Stimulated activated CD8-positive, alpha-beta memory T cell treated with anti-CD3 and anti-CD28 coated beads, Interleukin-7, amount 100 ng/mL, for 1 hour (primary cell): Measurements from ENCODE around the gene MDM4.

ENCODE experiments used
- DNase-seq, 2 donors: peaks; one replicate each; pipeline ENCODE4 v3.0.0-alpha.2; 2020; ENCODE audit warnings: low read depth in 2 of 2

The MDM4 gene

DNA sequence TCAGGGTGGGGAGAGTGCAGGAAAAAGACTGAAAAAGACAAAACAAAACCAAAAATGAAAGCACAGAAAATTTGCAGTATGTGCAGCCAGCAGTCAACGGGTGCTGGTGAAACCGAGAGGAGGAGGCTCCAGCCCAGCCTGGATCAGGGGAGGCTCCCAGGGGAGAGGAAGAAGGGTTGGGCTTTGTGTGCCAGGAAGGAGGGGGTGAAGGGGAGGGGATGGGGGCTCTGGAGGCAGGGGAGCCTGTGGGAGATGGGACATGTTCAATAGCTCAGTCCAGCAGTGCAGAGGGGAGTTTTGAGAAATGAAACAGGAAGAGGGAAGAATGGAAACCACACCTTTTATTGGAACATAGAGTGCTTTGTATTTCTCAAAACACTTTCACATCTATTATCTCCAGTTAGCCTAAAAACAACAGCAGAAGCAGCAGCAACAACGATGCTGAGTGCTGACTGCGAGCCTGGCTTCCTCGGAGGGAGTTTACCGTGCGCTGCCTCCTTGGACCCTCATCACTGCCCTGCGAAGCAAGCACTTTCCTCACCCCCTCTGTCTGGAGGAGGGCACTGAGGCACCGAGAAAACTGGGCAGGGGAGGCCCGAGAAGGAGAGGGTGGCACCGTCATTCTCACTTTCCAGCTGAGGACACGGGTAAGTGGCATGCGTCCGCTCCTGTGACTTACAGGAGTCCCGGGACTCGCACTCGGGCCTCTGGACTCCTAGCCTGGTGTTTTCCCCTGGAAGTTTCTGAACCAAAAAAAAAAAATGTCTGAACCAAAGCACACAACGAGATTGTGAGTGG is 62.9 kb downstream of the MDM4 start:
- DNase-seq = no peak

DNA sequence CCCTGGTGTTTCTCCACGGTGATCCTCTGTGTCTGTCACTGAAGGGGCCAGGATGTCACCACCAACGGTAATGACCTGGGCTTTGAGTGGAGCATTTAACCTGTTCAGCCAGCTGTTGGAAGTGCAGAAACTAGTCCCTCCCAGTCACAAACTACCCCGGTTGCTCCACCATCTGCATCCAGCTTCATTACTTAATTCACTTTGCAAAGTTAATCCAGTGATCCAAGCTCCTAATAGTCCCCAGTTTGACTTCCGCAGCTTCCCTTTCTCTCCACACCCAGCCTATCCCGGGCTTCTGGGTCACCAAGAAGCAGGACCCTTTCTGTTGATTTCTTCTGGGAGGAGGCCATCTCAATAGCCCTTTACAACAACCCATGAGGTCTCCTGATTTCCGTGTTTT is 63.5 kb downstream of the MDM4 start:
- no peak for DNase-seq

DNA sequence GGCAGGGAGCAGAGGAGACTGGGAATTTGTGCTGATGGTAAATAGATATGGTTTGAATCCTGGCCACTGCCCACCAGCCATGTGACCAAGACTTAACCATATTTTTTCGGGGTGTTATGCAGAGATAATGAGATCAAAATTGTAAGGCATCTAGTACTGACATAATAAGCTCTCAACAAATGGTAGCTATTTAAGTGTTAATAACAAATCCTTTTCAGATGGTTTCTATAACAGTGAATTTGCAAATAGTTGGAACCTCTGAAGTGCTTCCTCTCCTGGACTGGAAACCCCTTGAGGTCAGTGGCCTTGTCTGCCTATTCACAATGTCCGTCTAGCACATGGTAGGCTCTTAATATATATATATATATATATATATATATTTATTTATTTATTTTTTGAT is 64.7 kb downstream of the MDM4 start:
- no peak for DNase-seq

DNA sequence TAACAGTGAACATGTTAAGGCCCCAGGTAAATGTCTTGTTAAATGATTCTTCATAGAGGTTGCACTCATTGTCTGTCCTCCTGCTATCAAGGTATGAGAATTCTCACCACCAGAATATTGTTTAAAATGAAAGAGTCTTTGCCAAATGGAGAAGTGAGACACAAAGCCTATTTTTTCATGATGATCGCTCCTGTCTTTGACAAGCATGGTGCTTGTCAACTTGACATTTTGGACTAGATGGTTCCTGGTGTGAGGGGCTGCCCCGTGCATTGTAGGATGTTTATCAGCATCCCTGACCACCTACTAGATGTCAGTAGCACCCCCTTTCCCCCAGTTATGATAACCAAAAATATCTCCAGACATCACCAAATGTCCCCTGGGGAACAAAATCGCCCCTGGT is 65.6 kb downstream of the MDM4 start:
- DNase-seq = no peak

DNA sequence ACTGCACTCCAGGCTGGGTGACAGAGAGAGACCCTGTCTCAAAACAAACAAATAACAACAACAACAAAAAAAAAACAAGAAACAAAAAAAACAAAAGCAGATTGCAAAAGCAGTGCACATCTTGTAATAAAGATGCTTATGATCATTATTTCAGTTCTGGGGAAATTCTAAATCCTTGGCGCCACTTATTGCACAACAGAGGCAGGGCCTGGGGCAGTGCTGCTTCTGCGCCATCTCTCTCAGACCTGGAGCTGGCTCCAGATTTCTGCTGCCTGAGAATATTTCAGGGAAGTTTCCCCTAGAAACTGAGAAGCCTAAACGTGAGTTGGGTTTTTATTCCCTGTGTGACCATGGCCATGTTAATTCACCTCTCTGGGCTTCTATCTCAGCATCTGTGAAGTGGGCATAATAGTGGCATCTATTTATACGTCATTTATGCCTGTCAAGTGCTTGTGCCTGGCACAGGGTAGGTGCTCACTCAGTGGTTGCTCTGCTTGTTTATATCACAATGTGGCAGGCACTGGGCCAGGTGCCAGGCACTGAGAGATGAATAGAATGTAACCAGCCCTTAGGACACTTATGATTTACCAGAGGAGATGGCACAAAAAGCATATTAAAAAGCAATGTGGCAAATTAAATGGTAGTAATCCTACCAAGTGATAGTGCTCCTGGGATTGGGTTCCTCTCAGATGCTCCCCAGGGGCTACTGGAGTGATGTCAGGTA is 67.9 kb downstream of the MDM4 start:
- no peak for DNase-seq

DNA sequence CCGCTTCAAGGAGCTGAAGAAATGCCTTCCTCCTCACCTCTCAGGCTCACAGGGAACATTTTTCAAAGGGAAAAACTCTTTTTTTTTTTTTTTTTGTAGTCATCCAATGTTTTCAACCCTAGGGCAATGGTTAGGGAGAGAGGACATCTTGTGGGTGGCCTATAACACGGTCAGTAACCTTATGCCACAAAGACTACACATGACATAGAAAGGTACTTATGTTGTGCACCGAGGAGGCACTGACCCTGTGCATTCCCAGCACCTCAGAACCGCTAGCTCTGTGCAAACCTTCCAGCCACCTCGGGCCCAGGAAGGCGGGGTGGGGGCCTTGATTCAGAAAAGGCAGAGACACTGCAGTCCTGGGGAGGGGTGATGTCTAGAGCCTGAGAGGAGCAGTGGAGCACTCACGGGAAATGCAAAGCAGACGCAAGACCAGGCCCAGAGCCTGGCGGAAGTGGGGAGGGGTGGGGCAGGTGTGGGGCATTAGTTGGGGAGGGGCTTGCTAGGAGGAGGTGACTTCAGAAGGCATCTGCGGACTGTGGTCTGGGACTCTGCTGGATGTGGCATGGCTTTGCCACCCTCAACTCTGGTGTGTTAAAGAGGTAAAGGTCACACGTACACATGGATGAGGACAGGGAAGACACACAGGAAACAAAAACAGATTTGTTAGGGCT is 68.6 kb downstream of the MDM4 start:
- no peak for DNase-seq

DNA sequence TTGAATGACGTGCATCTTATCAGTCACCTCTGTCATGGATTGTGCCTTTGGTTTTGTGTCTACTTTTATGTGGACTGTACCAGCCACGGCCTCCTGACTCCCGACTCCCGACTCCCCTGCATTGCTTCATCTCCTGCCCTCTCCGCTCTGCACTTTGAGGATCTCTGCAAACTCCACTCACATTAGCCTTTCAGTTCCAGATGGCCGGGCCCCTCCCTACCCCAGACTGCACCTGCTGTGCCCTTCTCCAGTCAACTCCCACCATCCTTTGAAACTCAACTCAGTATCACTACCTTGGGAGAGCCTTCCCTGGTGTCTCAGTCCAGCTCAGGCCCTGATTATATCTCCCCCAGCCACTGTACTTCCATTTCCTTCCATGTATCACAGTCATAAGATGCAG is 71.4 kb downstream of the MDM4 start:
- DNase-seq = no peak

DNA sequence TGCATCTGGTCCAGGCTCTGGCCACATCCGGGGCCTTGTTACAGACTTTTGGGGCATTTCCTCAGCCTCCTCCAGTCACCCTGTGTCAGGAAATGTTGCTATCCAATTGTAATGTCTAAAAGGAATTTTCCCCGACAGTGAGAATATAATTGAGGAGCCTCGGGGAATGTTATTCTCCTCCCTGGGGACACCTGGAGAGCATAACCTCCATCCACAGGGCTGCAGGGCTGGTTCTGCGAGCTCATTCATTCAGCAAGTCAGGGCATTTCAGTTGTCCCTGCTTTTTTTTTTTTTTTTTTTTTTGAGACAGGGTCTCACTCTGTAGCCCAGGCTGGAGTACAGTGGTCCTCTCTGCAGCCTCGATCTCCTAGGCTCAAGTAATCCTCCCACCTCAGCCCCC is 72.6 kb downstream of the MDM4 start:
- DNase-seq = no peak

DNA sequence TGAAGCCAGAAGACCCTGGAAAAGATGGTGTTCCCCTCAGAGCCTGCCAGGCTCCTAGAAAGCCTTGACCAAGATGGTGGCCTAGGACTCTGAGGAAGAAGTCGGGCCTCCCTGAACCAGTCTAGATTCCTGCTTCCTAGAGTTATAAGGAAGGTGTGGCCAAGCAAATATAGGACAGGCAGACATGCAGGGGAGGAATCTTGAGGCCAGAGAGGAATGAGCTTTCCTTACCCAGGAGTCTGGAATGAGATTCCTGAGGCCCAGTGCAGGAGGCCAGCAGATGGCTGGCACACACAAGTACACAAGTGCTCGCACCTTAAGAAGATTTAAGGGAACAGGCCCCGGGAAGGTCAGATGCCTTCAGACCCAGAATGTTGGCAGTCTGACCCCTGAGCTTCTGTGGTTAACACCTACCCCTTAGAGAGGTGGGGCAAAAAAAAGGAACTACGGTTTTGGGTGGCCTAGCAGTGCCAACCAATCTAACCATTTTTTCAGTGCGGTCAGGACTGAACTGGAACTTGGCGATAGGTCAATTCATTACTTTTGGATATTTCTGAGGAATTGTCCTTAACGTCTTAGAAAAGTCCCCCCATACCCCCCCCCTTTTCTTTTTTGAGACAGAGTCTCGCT is 73.3 kb downstream of the MDM4 start:
- no peak for DNase-seq

DNA sequence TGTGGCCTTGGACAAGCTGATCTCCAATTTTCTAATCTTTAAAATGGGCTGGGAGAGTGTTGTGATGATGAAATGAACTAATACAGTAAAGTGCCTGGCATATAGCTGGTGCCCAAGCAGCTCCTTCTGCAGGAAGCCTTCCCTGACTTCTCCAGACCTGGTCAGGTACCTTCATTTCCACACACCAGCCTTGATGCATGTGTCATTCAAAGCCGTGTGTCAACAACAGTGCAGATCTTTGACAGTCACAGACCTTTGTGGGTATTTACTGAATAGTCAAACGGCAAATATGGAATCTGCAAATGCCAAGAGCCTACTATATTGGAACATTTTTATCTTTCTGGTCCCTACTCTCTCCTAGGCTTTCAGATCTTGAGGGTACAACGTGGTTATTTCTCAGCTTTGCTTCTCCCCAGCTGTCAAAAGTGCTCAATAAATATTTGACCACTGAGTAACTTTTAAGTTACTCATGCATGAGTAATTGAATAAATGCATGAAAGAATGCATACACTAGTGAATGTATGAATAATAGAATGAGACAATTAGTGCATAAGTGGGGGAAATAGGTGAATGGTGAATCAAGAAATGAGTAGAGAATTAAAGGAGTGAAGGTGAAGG is 75.4 kb downstream of the MDM4 start:
- no peak for DNase-seq

DNA sequence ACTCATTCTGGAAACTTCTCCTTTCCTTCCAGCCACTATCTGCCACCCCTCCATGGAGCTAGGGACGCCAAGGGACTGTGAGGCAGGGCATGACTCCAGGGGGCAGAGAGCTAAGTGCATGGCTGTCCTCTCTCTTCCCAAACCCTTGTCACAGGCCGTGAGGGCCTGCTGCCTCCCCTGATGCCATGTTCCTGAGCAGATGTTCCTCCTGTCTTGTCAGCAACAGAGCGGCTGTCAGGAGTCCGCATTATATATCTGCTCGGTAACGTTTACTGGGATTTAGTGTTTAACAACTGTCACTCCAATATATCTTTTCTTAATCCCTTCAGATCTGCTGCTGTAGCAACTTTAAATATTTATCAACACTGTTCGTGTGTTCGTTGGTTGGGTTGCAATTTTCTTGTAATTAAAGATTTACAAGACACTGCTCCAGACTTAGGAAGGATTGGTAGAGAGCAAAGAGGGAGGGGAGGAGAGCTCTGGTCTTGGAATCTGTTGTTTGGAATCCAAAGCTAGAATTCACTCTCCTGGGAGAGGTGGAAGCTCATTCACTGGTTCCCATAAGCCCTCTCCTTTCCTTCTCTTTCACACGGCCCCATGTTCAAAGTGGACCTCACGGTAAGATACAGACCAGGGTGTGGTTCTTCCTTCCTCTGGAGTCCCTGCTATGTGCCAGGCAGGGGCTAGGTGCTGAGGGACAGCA is 76.2 kb downstream of the MDM4 start:
- no peak for DNase-seq

DNA sequence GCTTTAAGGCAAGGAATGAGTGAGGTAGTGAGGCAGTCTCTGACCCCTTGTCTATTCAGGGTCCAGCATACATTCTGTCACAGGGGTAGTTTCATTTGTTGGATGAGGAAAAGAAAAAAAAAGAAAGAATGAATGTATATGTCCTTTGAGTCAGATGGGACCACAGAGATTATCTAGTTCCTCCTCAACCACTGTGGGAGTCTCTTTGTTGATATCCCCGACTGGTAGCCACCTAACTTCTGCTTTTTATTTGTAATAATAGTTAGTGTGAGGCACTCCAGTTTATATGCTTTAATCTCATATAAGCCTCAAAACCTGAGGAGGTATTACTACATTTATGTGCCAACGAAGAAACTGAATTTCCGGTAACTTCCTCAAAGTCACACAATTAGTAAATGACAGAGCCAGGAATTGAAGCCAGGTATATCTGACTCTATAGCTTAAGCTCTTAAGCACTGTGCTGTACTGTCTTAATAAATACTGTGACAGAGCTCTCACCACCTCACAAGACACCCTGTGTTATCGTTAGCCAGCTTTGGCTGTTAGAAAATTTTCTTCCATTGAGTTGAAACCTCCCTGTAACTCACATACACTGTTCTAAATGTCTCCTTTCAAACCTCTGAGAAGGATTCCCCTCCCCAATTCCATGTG is 82.2 kb downstream of the MDM4 start:
- DNase-seq = no peak

DNA sequence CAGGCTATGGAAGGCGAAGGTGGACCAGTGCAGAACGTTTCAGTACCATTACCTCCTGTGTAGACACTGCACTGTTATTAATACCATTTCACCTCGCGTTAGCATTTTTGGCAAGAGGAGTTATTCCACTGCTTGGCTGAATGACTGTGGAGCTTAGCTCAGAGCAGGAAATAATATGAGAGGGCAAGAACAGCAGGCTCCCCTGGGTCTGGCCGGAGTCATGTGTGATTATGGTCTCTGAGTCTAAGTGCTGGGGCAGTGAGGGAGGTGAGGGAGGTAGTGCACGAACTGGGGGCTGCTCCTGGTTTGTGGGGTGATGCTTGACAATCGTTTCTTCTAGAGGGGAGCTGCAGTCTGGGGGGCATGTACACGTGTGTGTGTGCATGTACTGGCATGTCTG is 82.9 kb downstream of the MDM4 start:
- no peak for DNase-seq

DNA sequence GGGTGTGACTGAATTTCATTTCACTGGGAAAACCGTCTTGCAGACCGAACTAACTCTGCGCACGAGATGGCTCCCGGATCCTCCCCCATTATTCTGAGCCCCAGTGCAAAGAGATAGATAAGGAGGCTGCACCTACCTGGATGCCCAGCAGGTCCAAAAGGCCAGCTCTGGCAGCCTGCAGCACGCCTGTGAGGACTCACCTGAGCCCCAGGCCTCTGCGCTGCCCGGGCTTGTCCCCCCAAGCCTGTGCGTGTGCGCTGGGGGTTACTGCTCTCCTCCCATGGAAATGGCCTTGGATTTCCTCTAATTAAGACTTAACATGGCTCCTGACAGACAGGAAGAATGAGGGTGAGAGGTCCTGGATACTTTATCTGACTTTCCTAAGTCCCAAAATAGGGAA is 83.4 kb downstream of the MDM4 start:
- no peak for DNase-seq

DNA sequence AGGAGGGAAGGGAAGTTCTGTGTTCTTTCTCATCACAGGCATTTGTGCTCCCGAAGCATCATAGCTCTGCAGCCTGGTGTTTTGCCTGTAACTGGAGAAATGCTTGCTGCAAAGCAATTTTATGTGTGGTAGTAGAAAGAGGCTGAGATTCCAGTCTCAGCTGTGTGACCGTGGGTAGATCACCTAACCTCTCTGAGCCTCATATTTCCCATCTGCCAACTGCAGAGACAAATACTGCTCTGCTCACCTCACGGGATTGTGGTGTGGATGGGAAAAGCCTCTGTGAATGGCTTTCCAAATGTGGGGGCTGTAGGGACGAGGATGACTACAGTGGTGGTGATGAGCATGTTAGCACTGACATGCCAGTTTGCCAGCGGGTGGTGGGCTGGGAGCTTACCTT is 84.0 kb downstream of the MDM4 start:
- DNase-seq = no peak

DNA sequence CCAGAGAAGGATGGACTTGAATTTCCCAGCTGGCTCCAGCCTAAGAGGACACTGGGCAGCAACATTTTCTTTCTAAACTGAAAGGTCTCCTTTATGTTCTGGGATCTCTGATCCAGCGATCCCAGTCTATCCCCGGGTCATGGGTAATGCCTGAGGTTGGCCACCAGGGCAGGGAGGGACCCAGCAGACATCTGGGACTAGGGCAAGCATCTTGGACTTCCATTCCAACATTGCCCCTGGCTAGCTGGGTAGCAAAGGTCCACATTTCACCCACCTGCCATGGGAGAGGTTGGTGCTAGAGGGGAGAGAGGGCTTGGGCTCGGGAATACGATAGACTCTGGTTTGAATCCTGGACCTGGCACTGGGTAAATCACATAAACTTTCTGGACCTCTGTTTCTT is 84.8 kb downstream of the MDM4 start:
- DNase-seq = no peak

DNA sequence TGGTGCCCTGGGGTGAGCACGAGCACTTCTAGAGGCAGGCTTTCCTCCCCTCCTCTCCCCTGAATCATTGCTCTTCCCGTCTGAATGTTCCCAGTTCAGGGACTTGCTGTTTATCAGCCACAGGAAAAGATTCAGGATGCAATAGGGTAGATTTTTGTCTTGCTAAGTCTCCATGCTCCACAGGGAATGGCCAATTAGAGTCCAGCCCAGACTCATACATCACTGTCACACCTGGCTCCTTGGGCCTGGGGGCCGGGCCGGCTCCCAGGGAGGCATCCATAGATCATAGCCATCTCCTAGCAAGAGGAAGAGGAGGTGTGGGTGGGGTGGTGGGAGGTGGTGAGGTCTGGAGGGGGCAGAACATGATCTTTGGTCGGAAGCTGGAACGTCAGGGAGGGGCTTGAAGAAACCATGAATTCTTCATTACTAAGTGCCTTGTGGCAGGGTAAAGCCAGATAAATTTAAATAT is 85.9 kb downstream of the MDM4 start:
- no peak for DNase-seq

DNA sequence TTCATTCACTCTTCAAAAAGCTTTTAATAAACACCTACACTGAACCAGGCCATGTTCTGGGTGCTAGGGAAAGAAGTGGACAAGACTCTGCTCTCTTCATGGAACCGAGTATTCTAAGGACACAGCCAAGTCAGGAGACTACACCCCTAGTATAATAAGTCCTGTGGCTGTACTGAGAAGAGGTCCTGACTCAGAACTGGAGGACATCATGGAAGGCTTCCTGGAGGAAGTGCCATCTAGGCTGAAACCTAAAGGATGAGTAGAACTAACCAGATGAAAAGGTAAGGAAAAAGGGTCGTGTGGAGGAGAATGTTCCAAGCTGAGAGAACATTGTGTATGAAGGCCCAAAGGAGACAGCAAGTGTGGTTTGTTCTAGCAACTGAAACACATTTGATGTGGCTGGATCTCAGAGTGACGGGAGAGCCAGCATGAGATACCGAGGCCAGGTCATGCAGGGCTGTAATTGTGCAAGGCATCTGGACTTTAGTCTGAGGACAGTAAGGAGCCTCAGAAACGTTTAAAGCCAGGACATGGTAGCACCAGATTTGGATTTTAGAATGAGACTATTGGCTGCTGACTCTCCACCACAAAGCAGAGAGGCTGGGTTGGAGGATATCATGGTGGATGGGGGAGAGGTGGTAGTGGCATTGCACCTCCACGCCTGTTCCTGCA is 86.8 kb downstream of the MDM4 start:
- DNase-seq = no peak

DNA sequence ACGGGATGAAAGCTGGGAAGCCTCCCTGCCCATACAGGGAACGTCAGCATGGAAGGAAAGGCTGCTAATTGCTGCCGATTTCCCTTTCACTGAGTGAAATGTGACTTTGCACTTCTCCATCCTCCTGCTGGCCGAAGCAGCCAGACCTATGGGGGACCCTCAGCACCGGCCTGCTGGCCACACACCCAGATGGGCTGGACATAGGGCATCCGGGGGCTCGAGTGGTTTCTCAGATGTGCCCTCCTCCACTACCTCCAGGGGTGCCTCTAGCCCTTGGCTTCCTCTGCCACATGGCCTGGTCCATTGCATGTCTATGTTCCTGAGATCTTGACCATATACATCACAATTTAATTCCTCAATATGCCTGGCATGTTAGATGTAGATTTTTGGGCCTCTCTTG is 89.6 kb downstream of the MDM4 start:
- no peak for DNase-seq
